Left cardiac atrium (tissue), 4 donors: Measurements from ENCODE around the gene KPNA6. TPM values are rescaled to one million over a fixed set of nuclear protein-coding genes. Genes with fewer than 3 reads are reported as not detected.
"Not testable (repeated sequence)": the region's sequence is repeated elsewhere in the genome, so short reads cannot be mapped to it uniquely, and the experiment has no call there.

Source experiments
- ATAC-seq, 2 donors: fragments of 200-7000 bp; cut with Tn5 transposase; one replicate each; pipeline ENCODE4 v1.9.1; 2020; ENCODE audit warnings: mild to moderate bottlenecking in 2 of 2, moderate library complexity in 2 of 2
- DNase-seq: peaks from one replicate; pipeline ENCODE4 v3.0.0-alpha.2; 2020
- intact Hi-C, 2 donors: fragments of 100-400 bp; cut with DNase I; formaldehyde crosslinking; loops; one replicate each; pipeline versions ENCODE4 v1.14.1 to v1.15.1; 2022 to 2023
- total RNA-seq, 2 donors: library from RNA; stranded (reverse); fragmentation: NEBNext Ultra II Directional; extraction: Animal tissue kit (Norgen Biotek cat#: 25700); gene quantifications; one replicate each; pipeline ENCODE4 v1.2.1, GENCODE V29; 2021
- donor health status: DM: no; HTN: yes; CAD: no.
- donor health status: DM: no; HTN: yes; CAD: no; lungs with severe emphysema.
- donor health status: DM: yes; HTN: yes; CAD: no.
- donor health status: Dilated cardiomyopathy.

KPNA6 gene
- total RNA-seq, 2 donors from 2014 or later = 59.3 to 73.3 TPM

- DNase-seq (no peak), ATAC-seq (no peak)
- intact Hi-C loops = no loop called here
Observed at GRCh38 chr1:32128479-32128878, 20.6 kb downstream of the KPNA6 start.

- no peak for DNase-seq
- intact Hi-C loops = no loop called here
Observed at GRCh38 chr1:32128964-32129363, 21.1 kb downstream of the KPNA6 start.

GRCh38 chr1:32133950-32134280 lies 26.1 kb downstream of the KPNA6 start:
- ATAC-seq, intact Hi-C loops, DNase-seq: not testable (repeated sequence)

More at GRCh38 chr1:32128964-32129363, 21.1 kb downstream of the KPNA6 start:
- no peak for ATAC-seq

GRCh38 chr1:32137111-32137510 lies 29.3 kb downstream of the KPNA6 start:
- intact Hi-C loops = no loop called here
- no peak for DNase-seq
- ATAC-seq = no peak

GRCh38 chr1:32138965-32139364 lies 31.1 kb downstream of the KPNA6 start:
- ATAC-seq (no peak), DNase-seq (no peak)
- intact Hi-C loops = no loop called here

GRCh38 chr1:32142446-32143301 lies 34.8 kb downstream of the KPNA6 start:
- DNase-seq = peak; percentile 48
- peak; percentile 85 to 93 for ATAC-seq
- intact Hi-C loops = no loop called here

- DNase-seq, intact Hi-C loops, ATAC-seq: not testable (repeated sequence)
Observed at GRCh38 chr1:32143302-32143695, 35.4 kb downstream of the KPNA6 start.

DNA sequence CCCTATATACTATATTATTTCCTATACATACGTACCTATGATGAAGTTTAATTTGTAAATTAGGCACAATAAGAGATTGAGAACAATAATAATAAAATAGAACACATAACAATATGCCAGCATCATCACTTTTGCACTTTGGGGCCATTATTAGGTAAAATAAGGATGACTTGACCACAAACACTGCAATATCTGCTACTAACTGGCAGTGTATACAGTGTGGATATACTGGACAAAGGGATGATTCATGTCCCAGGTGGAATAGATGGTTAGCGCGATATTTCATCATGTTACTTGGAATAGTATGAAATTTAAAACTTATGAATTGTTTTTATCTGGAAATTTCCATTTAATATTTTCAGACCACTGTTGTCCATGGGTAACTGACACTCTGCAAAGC lies 36.2 kb downstream of the KPNA6 start:
- ATAC-seq (no peak), DNase-seq (no peak)
- intact Hi-C loops = no loop called here

DNA sequence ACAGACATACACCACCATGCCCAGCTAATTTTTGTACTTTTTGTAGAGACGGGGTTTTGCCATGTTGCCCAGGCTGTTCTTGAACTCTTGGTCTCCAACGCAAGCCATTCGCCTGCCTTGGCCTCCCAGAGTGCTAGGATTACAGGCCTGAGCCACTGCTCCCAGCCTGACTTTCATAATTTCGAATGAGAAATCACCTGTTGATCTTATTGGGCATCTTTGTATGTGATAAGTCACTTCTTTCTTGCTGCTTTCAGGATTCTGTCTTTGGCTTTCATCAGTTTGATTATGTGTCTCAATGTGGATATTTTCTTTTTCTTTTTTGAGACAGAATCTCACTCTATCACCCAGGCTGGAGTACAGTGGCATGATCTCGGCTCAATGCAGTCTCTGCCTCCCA lies 39.9 kb downstream of the KPNA6 start:
- ATAC-seq, intact Hi-C loops, DNase-seq: not testable (repeated sequence)

DNA sequence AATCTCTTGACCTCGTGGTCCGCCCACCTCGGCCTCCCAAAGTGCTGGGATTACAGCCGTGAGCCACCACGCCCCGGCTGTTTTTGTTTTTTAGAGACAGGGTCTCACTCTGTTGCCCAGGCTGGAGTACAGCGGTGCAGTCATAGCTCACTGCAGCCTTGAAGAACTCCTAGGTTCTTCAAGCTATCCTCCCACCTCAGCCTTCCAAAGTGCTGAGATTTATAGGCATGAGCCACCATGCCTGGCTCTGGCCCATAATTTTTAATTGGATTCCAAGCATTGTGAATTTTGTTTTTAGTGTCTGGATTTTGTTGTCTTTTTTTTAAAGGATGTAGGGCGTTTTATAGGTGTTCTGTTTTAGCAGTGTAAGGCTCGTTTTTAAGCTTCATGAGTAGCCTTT lies 43.0 kb downstream of the KPNA6 start:
- DNase-seq (no peak), ATAC-seq (no peak)
- intact Hi-C loops = no loop called here

- intact Hi-C loops = no loop called here
- DNase-seq (no peak), ATAC-seq (peak; percentile 27 to 36)
Observed at GRCh38 chr1:32151319-32151787, 43.5 kb downstream of the KPNA6 start.

- intact Hi-C loops = no loop called here
- no peak for ATAC-seq
- no peak for DNase-seq
Observed at GRCh38 chr1:32159189-32159588, 51.3 kb downstream of the KPNA6 start.

DNA sequence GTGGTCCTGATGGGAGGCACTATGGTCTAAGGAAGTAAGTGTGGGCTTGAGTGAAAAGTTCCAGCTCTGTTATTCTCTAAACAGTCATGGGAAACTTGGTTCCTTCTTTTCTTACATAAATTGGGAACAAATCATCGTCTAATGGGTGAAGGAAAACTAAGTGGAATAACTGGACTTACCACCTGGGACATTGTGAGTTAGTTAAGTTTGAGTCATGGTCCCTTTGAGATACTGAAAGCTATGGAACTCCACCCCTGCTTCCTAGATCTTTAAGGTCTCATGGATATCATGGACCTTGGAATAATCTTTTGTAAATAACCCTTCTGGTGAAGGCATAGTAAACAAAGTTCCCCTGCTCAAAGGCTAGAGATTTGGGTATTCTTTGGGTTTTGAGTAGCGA lies 55.5 kb downstream of the KPNA6 start:
- DNase-seq (no peak), ATAC-seq (no peak)
- intact Hi-C loops = no loop called here

DNA sequence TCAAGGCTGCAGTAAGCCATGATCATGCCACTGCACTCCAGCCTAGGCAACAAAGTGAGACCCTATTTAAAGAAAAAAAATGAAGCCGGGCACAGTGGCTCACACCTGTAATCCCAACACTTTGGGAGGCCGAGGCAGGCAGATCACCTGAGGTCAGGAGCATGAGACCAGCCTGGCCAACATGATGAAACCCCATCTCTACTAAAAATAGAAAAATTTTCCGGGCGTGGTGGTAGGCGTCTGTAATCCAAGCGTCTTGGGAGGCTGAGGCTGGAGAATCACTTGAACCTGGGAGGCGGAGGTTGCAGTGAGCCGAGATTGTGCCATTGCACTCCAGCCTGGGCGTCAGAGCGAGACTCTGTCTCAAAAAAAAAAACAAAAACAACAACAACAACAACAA lies 57.8 kb downstream of the KPNA6 start:
- not testable (repeated sequence) for DNase-seq

DNA sequence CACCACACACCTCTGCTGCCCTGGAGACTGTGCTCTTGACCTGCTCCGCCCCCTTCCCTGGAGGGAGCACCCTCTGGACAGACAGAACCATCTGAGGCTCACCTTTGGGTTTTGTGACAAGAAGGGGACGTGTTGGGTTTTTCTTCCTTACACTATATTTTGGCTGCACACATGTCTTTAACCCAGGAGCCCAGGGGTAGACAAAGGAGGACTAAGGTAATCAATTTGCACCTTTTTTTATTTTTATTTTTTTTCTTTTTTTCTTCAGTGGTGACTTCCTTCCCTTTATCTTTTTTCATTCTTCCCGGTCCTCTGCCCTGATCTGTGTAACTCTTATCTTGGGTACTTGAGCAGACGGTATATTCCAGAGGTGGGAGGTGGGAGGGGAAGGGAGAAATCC lies 63.1 kb downstream of the KPNA6 start:
- ATAC-seq (no peak), DNase-seq (no peak)
- intact Hi-C loops = no loop called here

More for the DNA sequence above, 57.8 kb downstream of the KPNA6 start:
- ATAC-seq, intact Hi-C loops: not testable (repeated sequence)

GRCh38 chr1:32172621-32173245 lies 64.9 kb downstream of the KPNA6 start:
- DNase-seq (no peak), ATAC-seq (no peak)
- intact Hi-C loops = no loop called here

DNA sequence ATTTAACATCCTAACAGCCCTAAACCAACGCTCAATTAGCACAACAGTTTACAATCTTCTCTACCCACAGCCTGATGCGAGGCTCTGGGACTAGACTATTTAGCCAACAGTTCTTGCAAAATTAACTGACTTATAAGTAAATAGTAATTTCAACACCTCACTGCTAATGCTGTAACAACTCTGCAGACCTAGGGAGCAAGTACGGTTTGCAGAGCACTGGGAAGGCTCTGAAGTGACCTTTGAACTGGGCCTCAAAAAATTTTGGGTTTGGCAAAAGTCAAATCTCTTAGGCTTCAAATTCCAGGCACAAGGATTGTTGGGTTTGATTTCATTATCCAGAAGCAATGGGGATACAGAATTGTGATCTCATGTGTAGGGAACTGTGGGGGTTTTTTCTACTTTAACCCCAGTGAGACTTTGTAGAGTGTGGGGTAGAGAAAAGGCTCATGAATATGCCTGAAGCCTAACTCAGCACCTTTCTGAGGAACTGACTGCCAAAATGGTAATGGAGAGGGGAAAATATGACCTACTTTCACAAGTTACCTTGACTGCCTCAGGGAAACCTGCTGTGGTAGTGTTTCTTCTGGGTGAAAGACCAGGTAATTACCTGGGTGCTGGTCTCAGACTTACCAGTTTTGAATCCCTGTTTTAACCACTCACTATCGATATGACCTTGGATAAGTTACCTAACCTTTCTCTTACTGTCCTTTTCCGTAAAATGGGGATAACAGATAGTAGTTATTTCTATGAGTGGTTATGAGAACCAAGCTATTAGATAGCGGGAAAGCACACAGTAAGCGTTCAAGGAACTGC lies 70.7 kb downstream of the KPNA6 start:
- ATAC-seq (peak in 1 of 2 donors; percentile 8), DNase-seq (no peak)
- intact Hi-C loops = no loop called here

DNA sequence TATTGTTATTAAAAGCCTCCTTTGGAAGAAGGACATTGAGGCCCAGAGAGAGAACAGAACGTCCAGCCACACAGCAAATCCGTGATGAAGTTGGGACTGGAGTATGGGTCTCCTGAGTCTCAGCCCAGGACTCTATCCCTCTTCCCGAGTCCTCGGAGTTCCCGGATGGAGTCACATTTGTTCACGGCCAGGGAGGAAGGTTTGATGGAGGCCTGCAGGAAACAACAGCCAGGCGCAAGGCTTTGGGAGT lies 71.3 kb downstream of the KPNA6 start:
- DNase-seq = no peak
- peak; percentile 3 to 16 for ATAC-seq
- intact Hi-C loops = no loop called here

DNA sequence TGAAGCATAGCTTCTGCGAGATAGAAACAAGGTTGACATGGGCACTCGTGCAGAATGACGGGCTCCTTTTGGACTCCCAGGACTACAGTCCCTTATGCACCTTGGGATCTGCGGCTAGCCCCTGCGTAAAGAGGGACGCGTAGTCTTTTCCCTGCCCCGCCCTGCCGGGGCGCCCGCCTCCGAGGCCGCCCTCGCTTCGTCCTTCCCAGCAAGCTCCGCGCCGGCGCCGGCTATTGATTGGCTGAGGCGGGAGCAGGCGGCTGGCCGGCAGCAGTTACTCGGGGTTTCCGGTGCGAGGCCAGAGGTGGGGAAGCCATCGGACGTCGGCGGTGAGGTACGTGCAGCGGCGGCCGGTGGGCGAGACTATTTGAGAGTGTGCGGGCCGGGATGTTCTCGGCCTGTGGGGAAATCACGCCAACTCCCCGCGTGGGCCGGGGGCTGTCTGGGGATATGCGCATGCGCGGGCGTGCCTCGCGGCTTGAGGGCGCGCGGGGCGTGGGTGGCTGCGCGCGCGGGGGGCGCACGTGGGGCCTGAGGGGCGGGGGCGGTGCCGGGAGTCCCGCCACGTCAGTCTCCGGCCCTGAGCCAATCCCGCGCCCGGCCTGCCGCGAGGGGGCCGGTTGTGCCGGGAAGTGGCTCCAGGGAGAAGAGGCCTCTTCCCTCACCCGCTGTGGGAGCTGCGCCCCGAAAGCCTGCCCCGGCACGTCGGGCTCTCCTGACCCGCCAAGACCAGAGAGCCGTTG lies 71.8 kb downstream of the KPNA6 start, which contains the start of gene TXLNA:
TSS of gene TXLNA (plus strand) at position 233 of the 743 bp plus-strand sequence. CDS start 671 bp downstream, outside the sequence.
- intact Hi-C loops = no loop called here
- ATAC-seq (peak; percentile 95), DNase-seq (peak; percentile 96)
